GM12878 (cell line): Measurements from ENCODE around the gene KLHL35.

Source experiments
- CTCF ChIP-seq, 3 experiments: IDR thresholded peaks in 2 of 3; conservative IDR thresholded peaks in 1 of 3; 2 replicates each; pipeline ENCODE4 v1.5.1; 2011; ENCODE audit warnings: low read depth in 3 of 3, low read length in 3 of 3, mild to moderate bottlenecking in 3 of 3, control low read depth in 2 of 3, moderate library complexity in 2 of 3, inconsistent platforms in 1 of 3, mixed read lengths in 1 of 3; ENCODE audit not compliant: control insufficient read depth in 2 of 3, insufficient read depth in 1 of 3; ENCODE audit errors: extremely low read depth in 1 of 3
- EED ChIP-seq: sonication (generic); IDR thresholded peaks from 2 replicates; pipeline ENCODE4 v1.6.1; 2016; ENCODE audit warnings: antibody characterized with exemption, low read depth
- ETV6 ChIP-seq, 2 experiments: fragments of 450-650 bp in 1 of 2; IDR thresholded peaks in 1 of 2; conservative IDR thresholded peaks in 1 of 2; 2 replicates each; pipeline ENCODE4 v1.6.1; 2014; ENCODE audit warnings: antibody characterized with exemption in 1 of 2, borderline replicate concordance in 1 of 2, low read depth in 1 of 2, mild to moderate bottlenecking in 1 of 2, moderate library complexity in 1 of 2
- HCFC1 ChIP-seq: fragments of 150-350 bp; IDR thresholded peaks from 2 replicates; pipeline ENCODE4 v1.6.1; 2014; ENCODE audit warnings: low read length
- KDM1A ChIP-seq: fragments of 200-600 bp; sonication (generic); IDR thresholded peaks from 2 replicates; pipeline ENCODE4 v1.6.1; 2016; ENCODE audit warnings: borderline replicate concordance
- MYC ChIP-seq: IDR thresholded peaks from 2 replicates; pipeline ENCODE4 v1.6.1; 2011; ENCODE audit warnings: mild to moderate bottlenecking, low read length, moderate library complexity, inconsistent platforms; ENCODE audit not compliant: insufficient read depth, insufficient replicate concordance, insufficient read length, severe bottlenecking
- NR2C2 ChIP-seq: IDR thresholded peaks from 2 replicates; pipeline ENCODE4 v1.6.1; 2011; ENCODE audit warnings: borderline replicate concordance, low read depth; ENCODE audit not compliant: control insufficient read depth, insufficient read length
- POLR2AphosphoS5 ChIP-seq: IDR thresholded peaks from 2 replicates; pipeline ENCODE4 v1.6.1; 2011; ENCODE audit warnings: mild to moderate bottlenecking, low read length, inconsistent platforms
- REST ChIP-seq: IDR thresholded peaks from 2 replicates; pipeline ENCODE4 v1.6.1; 2012; ENCODE audit warnings: mild to moderate bottlenecking, low read depth, low read length
- SMAD1 ChIP-seq: fragments of 450-650 bp; IDR thresholded peaks from 2 replicates; pipeline ENCODE4 v1.6.1; 2018; ENCODE audit warnings: mild to moderate bottlenecking, low read depth; ENCODE audit not compliant: partially characterized antibody
- YBX1 ChIP-seq: fragments of 450-650 bp; IDR thresholded peaks from 2 replicates; pipeline ENCODE4 v1.6.1; 2016; ENCODE audit warnings: antibody characterized with exemption
- ZBED1 ChIP-seq: IDR thresholded peaks from 2 replicates; pipeline ENCODE4 v1.6.1; 2016; ENCODE audit warnings: borderline replicate concordance
- ZNF274 ChIP-seq: IDR thresholded peaks from one replicate; pipeline ENCODE4 v1.8.0; 2011; ENCODE audit not compliant: insufficient read length, insufficient read depth
- ZZZ3 ChIP-seq: IDR thresholded peaks from 2 replicates; pipeline ENCODE4 v1.6.1; 2011; ENCODE audit warnings: low read depth; ENCODE audit not compliant: control insufficient read depth, insufficient read length

GRCh38 chr11:75376175-75376574 lies 56.8 kb downstream of the KLHL35 start:
- TF ChIP-seq YBX1: no peak
- no peak for TF ChIP-seq REST
- no peak for TF ChIP-seq MYC
- TF ChIP-seq ETV6 (conservative IDR thresholded peaks at IDR 0.05 in 1 of 2, IDR thresholded peaks at IDR 0.05 in 1 of 2; ENCODE audit: borderline replicate concordance in 1 of 2, low read depth in 1 of 2): no peak
- no peak for TF ChIP-seq ZBED1
- no peak for TF ChIP-seq POLR2AphosphoS5
- no peak for TF ChIP-seq ZNF274
- peak in 2 of 3 experiments; percentile 14 to 22; a peak in 2 of 6 replicates for TF ChIP-seq CTCF (IDR thresholded peaks at IDR 0.05 in 2 of 3, conservative IDR thresholded peaks at IDR 0.05 in 1 of 3; ENCODE audit: control insufficient read depth in 2 of 3, extremely low read depth in 1 of 3, insufficient read depth in 1 of 3, low read depth in 3 of 3, low read length in 3 of 3)
- no peak for TF ChIP-seq EED
- TF ChIP-seq NR2C2: no peak
- TF ChIP-seq SMAD1: no peak
- no peak for TF ChIP-seq ZZZ3
- TF ChIP-seq KDM1A: no peak
- no peak for TF ChIP-seq HCFC1
